ENCODE measurements around the gene UAP1.

The UAP1 gene

GRCh38 chr1:162616848-162617247 lies 55.3 kb downstream of the UAP1 start:
- DNase-seq (ENCODE audit: low spot score), result no peak

GRCh38 chr1:162617513-162617912 lies 56.0 kb downstream of the UAP1 start:
- no peak for DNase-seq (ENCODE audit: low spot score)

GRCh38 chr1:162619076-162619475 lies 57.6 kb downstream of the UAP1 start:
- no peak for DNase-seq (ENCODE audit: low spot score)

GRCh38 chr1:162621256-162621655 lies 59.7 kb downstream of the UAP1 start:
- DNase-seq (ENCODE audit: low spot score), result no peak

- DNase-seq (ENCODE audit: low spot score), result no peak
Observed at GRCh38 chr1:162625679-162626078, 64.2 kb downstream of the UAP1 start.

GRCh38 chr1:162626094-162626493 lies 64.6 kb downstream of the UAP1 start:
- no peak for DNase-seq (ENCODE audit: low spot score)

- no peak for DNase-seq (ENCODE audit: low spot score)
Observed at GRCh38 chr1:162626761-162627160, 65.2 kb downstream of the UAP1 start.

- no peak for DNase-seq (ENCODE audit: low spot score)
Observed at GRCh38 chr1:162627662-162628296, 66.3 kb downstream of the UAP1 start.

GRCh38 chr1:162629077-162629627 lies 67.6 kb downstream of the UAP1 start:
- DNase-seq (ENCODE audit: low spot score), result no peak

- DNase-seq (ENCODE audit: low spot score), result no peak
Observed at GRCh38 chr1:162629651-162630050, 68.1 kb downstream of the UAP1 start.

- no peak for DNase-seq (ENCODE audit: low spot score)
Observed at GRCh38 chr1:162631546-162632191, 70.1 kb downstream of the UAP1 start.

- no peak for DNase-seq (ENCODE audit: low spot score)
Observed at GRCh38 chr1:162632217-162632666, 70.7 kb downstream of the UAP1 start, which contains the start of gene DDR2. TSS of gene DDR2 (plus strand) at chr1:162632464. CDS start at chr1:162719064, 86,600 bp downstream.

- no peak for DNase-seq (ENCODE audit: low spot score)
Observed at GRCh38 chr1:162632698-162633080, 71.2 kb downstream of the UAP1 start.

GRCh38 chr1:162633081-162633762 lies 71.7 kb downstream of the UAP1 start:
- no peak for DNase-seq (ENCODE audit: low spot score)

- DNase-seq (ENCODE audit: low spot score), result no peak
Observed at GRCh38 chr1:162635418-162635817, 73.9 kb downstream of the UAP1 start.

- DNase-seq (ENCODE audit: low spot score), result no peak
Observed at GRCh38 chr1:162639718-162640117, 78.2 kb downstream of the UAP1 start.

GRCh38 chr1:162641114-162641513 lies 79.6 kb downstream of the UAP1 start:
- no peak for DNase-seq (ENCODE audit: low spot score)

- no peak for DNase-seq (ENCODE audit: low spot score)
Observed at GRCh38 chr1:162644986-162645314, 83.4 kb downstream of the UAP1 start.

- no peak for DNase-seq (ENCODE audit: low spot score)
Observed at GRCh38 chr1:162645666-162646065, 84.1 kb downstream of the UAP1 start.

- DNase-seq (ENCODE audit: low spot score), result no peak
Observed at GRCh38 chr1:162649583-162649982, 88.1 kb downstream of the UAP1 start.

Measured in kidney capillary endothelial cell (primary cell).